Stimulated activated CD8-positive, alpha-beta memory T cell treated with anti-CD3 and anti-CD28 coated beads, Interleukin-7, amount 100 ng/mL, for 1 hour (primary cell): ENCODE data around the gene MSL3B.

Experiments used
- DNase-seq, 2 donors: peaks; one replicate each; pipeline ENCODE4 v3.0.0-alpha.2; 2020; ENCODE audit warnings: low read depth in 2 of 2

Gene MSL3B

GRCh38 chr2:233832869-233833311 lies 35.3 kb downstream of the MSL3B start:
- DNase-seq: no peak

- no peak for DNase-seq
These were observed 35.8 kb downstream of the MSL3B start for GRCh38 chr2:233832414-233832813.

- DNase-seq: no peak
These were observed 36.3 kb downstream of the MSL3B start for GRCh38 chr2:233831861-233832260.

- no peak for DNase-seq
These were observed 37.0 kb downstream of the MSL3B start for GRCh38 chr2:233831011-233831721.

GRCh38 chr2:233830111-233830802 lies 37.9 kb downstream of the MSL3B start:
- DNase-seq: no peak

- no peak for DNase-seq
These were observed 38.7 kb downstream of the MSL3B start for GRCh38 chr2:233829193-233830110.

- DNase-seq: no peak
These were observed 39.5 kb downstream of the MSL3B start for GRCh38 chr2:233828546-233829192.

- no peak for DNase-seq
These were observed 43.8 kb downstream of the MSL3B start for GRCh38 chr2:233824373-233824772.

- DNase-seq: no peak
These were observed 44.5 kb downstream of the MSL3B start for GRCh38 chr2:233823731-233824121.

GRCh38 chr2:233822781-233823730 lies 45.1 kb downstream of the MSL3B start:
- no peak for DNase-seq

- no peak for DNase-seq
These were observed 46.0 kb downstream of the MSL3B start for GRCh38 chr2:233822101-233822771.

- DNase-seq: no peak
These were observed 46.5 kb downstream of the MSL3B start for GRCh38 chr2:233821709-233822100.

GRCh38 chr2:233821196-233821595 lies 47.0 kb downstream of the MSL3B start:
- DNase-seq: no peak

- no peak for DNase-seq
These were observed 47.4 kb downstream of the MSL3B start for GRCh38 chr2:233820774-233821105.

GRCh38 chr2:233819884-233820773 lies 48.1 kb downstream of the MSL3B start:
- no peak for DNase-seq

- no peak for DNase-seq
These were observed 49.3 kb downstream of the MSL3B start for GRCh38 chr2:233818639-233819621.

GRCh38 chr2:233817995-233818638 lies 50.1 kb downstream of the MSL3B start:
- no peak for DNase-seq
